ENCODE data around the gene FIBP.

GRCh38 chr11:65869643-65870306, 18.5 kb downstream of the FIBP start:
- no peak for TF ChIP-seq EZH2 (IDR thresholded peaks at IDR 0.05; ENCODE audit: insufficient read depth, poor library complexity, severe bottlenecking)
- no peak for TF ChIP-seq EZH2phosphoT487 (IDR thresholded peaks at IDR 0.05; ENCODE audit: insufficient read depth, low read depth)

Measured in GM23248 (cell line).